Measurements from ENCODE around the gene CFAP97.
A peak's percentile ranks its signal among the peaks of the same experiment; 100 is the strongest.

Gene CFAP97

DNA sequence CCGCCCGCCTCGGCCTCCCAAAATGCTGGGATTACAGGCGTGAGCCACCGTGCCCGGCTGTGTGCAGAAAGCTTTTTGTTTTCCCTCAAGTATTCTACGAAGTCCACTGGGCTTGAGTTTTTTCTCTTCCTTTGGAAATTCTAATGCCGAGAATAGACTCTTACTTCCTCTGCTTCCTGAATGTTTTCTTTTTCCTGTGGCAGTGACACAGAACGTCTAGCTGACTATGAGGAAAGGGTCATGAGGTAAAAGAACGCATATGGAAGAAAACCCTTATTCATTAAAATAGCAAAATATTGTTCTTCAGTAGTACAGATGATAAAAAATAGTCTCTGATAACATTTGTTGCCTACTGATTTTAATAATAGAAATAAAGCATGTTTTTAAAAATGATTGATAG is 65.6 kb downstream of the CFAP97 start:
- Histone ChIP-seq H3K4me3 (ENCODE audit: insufficient read length, low read depth) (no peak overlapping the region), H3K36me3 (ENCODE audit: insufficient read depth, insufficient read length, low read length) (no peaks in the 10 kb centered on the region), H3K9me3 (ENCODE audit: insufficient read depth, low read length) (no peaks in the 10 kb centered on the region), H3K4me1 (ENCODE audit: insufficient read depth, insufficient read length) (no peaks in the 10 kb centered on the region), H3K27me3 (ENCODE audit: insufficient read depth, insufficient read length) (no peaks in the 10 kb centered on the region), H3K9ac (ENCODE audit: insufficient read length, low read depth) (no peak overlapping the region)
- DNase-seq (ENCODE audit: low read depth, low spot score), result no peak
- TF ChIP-seq ZNF274 (IDR thresholded peaks at IDR 0.05; ENCODE audit: low read depth, low read length) (no peak), YY1 (IDR thresholded peaks at IDR 0.05; ENCODE audit: insufficient read depth, insufficient read length) (no peak), SUZ12 (IDR thresholded peaks at IDR 0.05; ENCODE audit: extremely low read depth, insufficient read depth, insufficient read length) (no peak)

- DNase-seq (ENCODE audit: low read depth, low spot score), result no peak
- Histone ChIP-seq H3K4me1 (ENCODE audit: insufficient read depth, insufficient read length) (no peaks in the 10 kb centered on the region), H3K9me3 (ENCODE audit: insufficient read depth, low read length) (no peaks in the 10 kb centered on the region), H3K9ac (ENCODE audit: insufficient read length, low read depth) (no peak overlapping the region), H3K27me3 (ENCODE audit: insufficient read depth, insufficient read length) (no peaks in the 10 kb centered on the region), H3K36me3 (ENCODE audit: insufficient read depth, insufficient read length, low read length) (no peaks in the 10 kb centered on the region), H3K4me3 (ENCODE audit: insufficient read length, low read depth) (no peak overlapping the region)
- TF ChIP-seq YY1 (IDR thresholded peaks at IDR 0.05; ENCODE audit: insufficient read depth, insufficient read length) (no peak), SUZ12 (IDR thresholded peaks at IDR 0.05; ENCODE audit: extremely low read depth, insufficient read depth, insufficient read length) (no peak), ZNF274 (IDR thresholded peaks at IDR 0.05; ENCODE audit: low read depth, low read length) (no peak)
Measured at GRCh38 chr4:185137233-185137925, 66.4 kb downstream of the CFAP97 start.

- H3K27me3 ChIP-seq (ENCODE audit: insufficient read depth, insufficient read length), result no peaks in the 10 kb centered on the region
- no peak for DNase-seq (ENCODE audit: low read depth, low spot score)
- H3K36me3 ChIP-seq (ENCODE audit: insufficient read depth, insufficient read length, low read length), result no peaks in the 10 kb centered on the region
- no peak overlapping the region for H3K9ac ChIP-seq (ENCODE audit: insufficient read length, low read depth)
- TF ChIP-seq YY1 (IDR thresholded peaks at IDR 0.05; ENCODE audit: insufficient read depth, insufficient read length) (no peak), ZNF274 (IDR thresholded peaks at IDR 0.05; ENCODE audit: low read depth, low read length) (no peak), SUZ12 (IDR thresholded peaks at IDR 0.05; ENCODE audit: extremely low read depth, insufficient read depth, insufficient read length) (no peak)
- H3K4me1 ChIP-seq (ENCODE audit: insufficient read depth, insufficient read length), result no peaks in the 10 kb centered on the region
- H3K4me3 ChIP-seq (ENCODE audit: insufficient read length, low read depth), result no peak overlapping the region
- H3K9me3 ChIP-seq (ENCODE audit: insufficient read depth, low read length), result no peaks in the 10 kb centered on the region
Measured at GRCh38 chr4:185134307-185134869, 69.4 kb downstream of the CFAP97 start.

GRCh38 chr4:185128272-185129119 is 75.3 kb downstream of the CFAP97 start:
- Histone ChIP-seq H3K9me3 (ENCODE audit: insufficient read depth, low read length) (no peaks in the 10 kb centered on the region), H3K9ac (ENCODE audit: insufficient read length, low read depth) (peak overlapping the region; percentile 70), H3K27me3 (ENCODE audit: insufficient read depth, insufficient read length) (peaks cover 5% of the 10 kb centered on the region), H3K36me3 (ENCODE audit: insufficient read depth, insufficient read length, low read length) (no peaks in the 10 kb centered on the region), H3K4me3 (ENCODE audit: insufficient read length, low read depth) (peak overlapping the region; percentile 57), H3K4me1 (ENCODE audit: insufficient read depth, insufficient read length) (no peaks in the 10 kb centered on the region)
- DNase-seq (ENCODE audit: low read depth, low spot score), result no peak
- TF ChIP-seq SUZ12 (IDR thresholded peaks at IDR 0.05; ENCODE audit: extremely low read depth, insufficient read depth, insufficient read length) (no peak), ZNF274 (IDR thresholded peaks at IDR 0.05; ENCODE audit: low read depth, low read length) (no peak), YY1 (IDR thresholded peaks at IDR 0.05; ENCODE audit: insufficient read depth, insufficient read length) (no peak)

- TF ChIP-seq SUZ12 (IDR thresholded peaks at IDR 0.05; ENCODE audit: extremely low read depth, insufficient read depth, insufficient read length), result no peak
- no peak for TF ChIP-seq YY1 (IDR thresholded peaks at IDR 0.05; ENCODE audit: insufficient read depth, insufficient read length)
- TF ChIP-seq ZNF274 (IDR thresholded peaks at IDR 0.05; ENCODE audit: low read depth, low read length), result no peak
- peak overlapping the region; percentile 85 for H3K9ac ChIP-seq (ENCODE audit: insufficient read length, low read depth)
- H3K4me3 ChIP-seq (ENCODE audit: insufficient read length, low read depth), result peak overlapping the region; percentile 54
- no peaks in the 10 kb centered on the region for H3K36me3 ChIP-seq (ENCODE audit: insufficient read depth, insufficient read length, low read length)
- H3K27me3 ChIP-seq (ENCODE audit: insufficient read depth, insufficient read length), result peaks cover 5% of the 10 kb centered on the region
- H3K9me3 ChIP-seq (ENCODE audit: insufficient read depth, low read length), result no peaks in the 10 kb centered on the region
- DNase-seq (ENCODE audit: low read depth, low spot score), result no peak
- no peaks in the 10 kb centered on the region for H3K4me1 ChIP-seq (ENCODE audit: insufficient read depth, insufficient read length)
Measured at GRCh38 chr4:185127021-185127925, 76.5 kb downstream of the CFAP97 start.

DNA sequence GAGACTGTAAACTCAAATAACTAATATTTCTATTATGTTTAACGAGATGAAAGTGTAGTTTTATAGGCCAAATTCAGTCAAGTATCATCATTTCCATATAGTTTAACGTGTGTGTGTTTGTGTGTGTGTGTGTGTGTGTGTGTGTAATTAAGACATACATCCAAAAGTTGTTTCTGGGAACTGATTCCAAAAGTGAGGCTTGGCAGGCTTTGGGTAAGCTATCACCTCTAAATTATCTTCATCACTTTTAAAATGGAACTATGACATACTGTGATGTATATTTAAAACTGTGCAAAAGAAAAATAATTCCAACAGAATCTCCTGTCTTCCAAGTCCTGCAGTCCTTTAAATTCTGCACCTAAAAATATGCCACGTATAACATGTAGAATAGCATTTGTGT is 79.8 kb downstream of the CFAP97 start:
- DNase-seq (ENCODE audit: low read depth, low spot score), result no peak
- Histone ChIP-seq H3K27me3 (ENCODE audit: insufficient read depth, insufficient read length) (peaks cover 3% of the 10 kb centered on the region), H3K9me3 (ENCODE audit: insufficient read depth, low read length) (no peaks in the 10 kb centered on the region), H3K4me3 (ENCODE audit: insufficient read length, low read depth) (no peak overlapping the region), H3K9ac (ENCODE audit: insufficient read length, low read depth) (no peak overlapping the region), H3K36me3 (ENCODE audit: insufficient read depth, insufficient read length, low read length) (no peaks in the 10 kb centered on the region), H3K4me1 (ENCODE audit: insufficient read depth, insufficient read length) (no peaks in the 10 kb centered on the region)
- no peak for TF ChIP-seq SUZ12 (IDR thresholded peaks at IDR 0.05; ENCODE audit: extremely low read depth, insufficient read depth, insufficient read length)
- no peak for TF ChIP-seq YY1 (IDR thresholded peaks at IDR 0.05; ENCODE audit: insufficient read depth, insufficient read length)
- no peak for TF ChIP-seq ZNF274 (IDR thresholded peaks at IDR 0.05; ENCODE audit: low read depth, low read length)
